Measurements from ENCODE around the gene CNTN6. TPM values are rescaled to one million over a fixed set of nuclear protein-coding genes. Genes with fewer than 3 reads are reported as not detected.

The CNTN6 gene
- total RNA-seq, 1 experiment from 2014 or later: not detected

- Histone ChIP-seq H3K9me3 (ENCODE audit: control insufficient read depth, low read depth, low read length) (no peaks in the 10 kb centered on the region), H2BK12ac (ENCODE audit: insufficient read length, low read depth, low read length) (no peak overlapping the region), H3K9ac (ENCODE audit: extremely low read depth, insufficient read length, low read length) (no peak overlapping the region), H3K79me2 (ENCODE audit: insufficient read depth, low read length) (no peaks in the 10 kb centered on the region), H3K23me2 (ENCODE audit: insufficient read length, low read depth, low read length, poor library complexity, severe bottlenecking) (no peaks in the 10 kb centered on the region), H3K4me2 (ENCODE audit: insufficient read depth, insufficient read length, low read length) (no peak overlapping the region), H4K91ac (ENCODE audit: insufficient read length, low read depth, low read length) (no peak overlapping the region), H2BK15ac (ENCODE audit: low read depth, low read length) (no peak overlapping the region), H4K5ac (ENCODE audit: insufficient read length, low read depth, low read length) (no peak overlapping the region), H3K4me1 (ENCODE audit: insufficient read depth, low read length) (no peaks in the 10 kb centered on the region), H3K14ac (ENCODE audit: insufficient read depth, low read length) (no peak overlapping the region), H2AK5ac (ENCODE audit: insufficient read length, low read length) (no peak overlapping the region), H2AFZ (ENCODE audit: low read length) (no peak overlapping the region), H3K18ac (ENCODE audit: insufficient read length, low read depth, low read length) (no peak overlapping the region), H3K23ac (ENCODE audit: insufficient read length, low read depth, low read length) (no peak overlapping the region), H4K8ac (replicated peaks; ENCODE audit: insufficient read length, low read depth, low read length) (no peak overlapping the region), H3K27me3 (ENCODE audit: insufficient read depth, low read length) (no peaks in the 10 kb centered on the region), H3K79me1 (ENCODE audit: insufficient read depth, low read depth, low read length, poor library complexity, severe bottlenecking) (no peaks in the 10 kb centered on the region), H3K56ac (ENCODE audit: insufficient read length, low read depth, low read length) (no peak overlapping the region), H2BK20ac (ENCODE audit: low read depth, low read length, poor library complexity, severe bottlenecking) (no peak overlapping the region), H3K4ac (ENCODE audit: low read depth, low read length) (no peak overlapping the region), H2BK120ac (ENCODE audit: low read depth, low read length, poor library complexity, severe bottlenecking) (no peak overlapping the region), H2BK5ac (ENCODE audit: insufficient read length, low read length) (no peak overlapping the region), H3T11ph (ENCODE audit: low read length) (no peak overlapping the region), H4K20me1 (ENCODE audit: control insufficient read depth, insufficient read depth, insufficient read length) (no peaks in the 10 kb centered on the region), H3K27ac (ENCODE audit: insufficient read length, low read depth, low read length) (no peak overlapping the region)
- no peak for DNase-seq
- Mint-ChIP-seq H3K9me3 (no peaks in the 10 kb centered on the region), H3K4me3 (no peak overlapping the region), H3K27me3 (ENCODE audit: low read depth) (no peaks in the 10 kb centered on the region), H3K36me3 (ENCODE audit: insufficient read depth in 1 of 3, low read depth in 3 of 3) (no peaks in the 10 kb centered on the region), H3K27ac (no peak overlapping the region), H3K4me1 (0 out of 4 replicates have a peak, but pooled peaks cover 0 to 3% of the 10 kb centered on the region in 2 experiments)
- TF ChIP-seq, protein P1, sequence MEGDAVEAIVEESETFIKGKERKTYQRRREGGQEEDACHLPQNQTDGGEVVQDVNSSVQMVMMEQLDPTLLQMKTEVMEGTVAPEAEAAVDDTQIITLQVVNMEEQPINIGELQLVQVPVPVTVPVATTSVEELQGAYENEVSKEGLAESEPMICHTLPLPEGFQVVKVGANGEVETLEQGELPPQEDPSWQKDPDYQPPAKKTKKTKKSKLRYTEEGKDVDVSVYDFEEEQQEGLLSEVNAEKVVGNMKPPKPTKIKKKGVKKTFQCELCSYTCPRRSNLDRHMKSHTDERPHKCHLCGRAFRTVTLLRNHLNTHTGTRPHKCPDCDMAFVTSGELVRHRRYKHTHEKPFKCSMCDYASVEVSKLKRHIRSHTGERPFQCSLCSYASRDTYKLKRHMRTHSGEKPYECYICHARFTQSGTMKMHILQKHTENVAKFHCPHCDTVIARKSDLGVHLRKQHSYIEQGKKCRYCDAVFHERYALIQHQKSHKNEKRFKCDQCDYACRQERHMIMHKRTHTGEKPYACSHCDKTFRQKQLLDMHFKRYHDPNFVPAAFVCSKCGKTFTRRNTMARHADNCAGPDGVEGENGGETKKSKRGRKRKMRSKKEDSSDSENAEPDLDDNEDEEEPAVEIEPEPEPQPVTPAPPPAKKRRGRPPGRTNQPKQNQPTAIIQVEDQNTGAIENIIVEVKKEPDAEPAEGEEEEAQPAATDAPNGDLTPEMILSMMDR (conservative IDR thresholded peaks at IDR 0.05): no peak
- WGBS (ENCODE audit: extremely low coverage, insufficient read length, low lambda C conversion rate): no CpG with 5 or more reads among the region's 4 CpGs
Observed at GRCh38 chr3:1263121-1263520, 170.3 kb downstream of the CNTN6 start.
